Testis (tissue), 3 donors: ENCODE measurements around the gene ENTPD1. TPM values are rescaled to one million over a fixed set of nuclear protein-coding genes. Genes with fewer than 3 reads are reported as not detected.

Source experiments
- DNase-seq: peaks from one replicate; pipeline ENCODE4 v3.0.0-alpha.2; 2019
- H3K27ac ChIP-seq, 2 donors: fragments of 200-600 bp; sonication (generic); one replicate each; pipeline ENCODE4 v1.5.1; 2019
- H3K27me3 ChIP-seq: fragments of 200-600 bp; sonication (generic); one replicate; pipeline ENCODE4 v1.5.1; 2019
- H3K36me3 ChIP-seq: fragments of 200-600 bp; sonication (generic); one replicate; pipeline ENCODE4 v1.5.1; 2017; ENCODE audit warnings: low read depth; ENCODE audit errors: missing control alignments
- H3K4me1 ChIP-seq: fragments of 200-600 bp; sonication (generic); one replicate; pipeline ENCODE4 v1.5.1; 2019
- H3K4me3 ChIP-seq, 2 donors: fragments of 200-600 bp; sonication (generic); one replicate each; pipeline ENCODE4 v1.5.1; 2017 to 2019
- H3K9me3 ChIP-seq: fragments of 200-600 bp; sonication (generic); one replicate; pipeline ENCODE4 v1.5.1; 2017
- CTCF ChIP-seq, 3 experiments: fragments of 450-650 bp in 2 of 3; fragments of 200-600 bp in 1 of 3; sonication (generic) in 1 of 3; IDR thresholded peaks; one replicate each; pipeline ENCODE4 v1.5.1; 2016 to 2019; ENCODE audit warnings: antibody characterized with exemption in 3 of 3, mild to moderate bottlenecking in 2 of 3, moderate library complexity in 1 of 3
- POLR2A ChIP-seq: fragments of 450-650 bp; IDR thresholded peaks from one replicate; pipeline ENCODE4 v1.6.1; 2017; ENCODE audit warnings: antibody characterized with exemption, mild to moderate bottlenecking, moderate library complexity
- WGBS, 2 donors: methylation state at CpG; one replicate each; pipeline ENCODE4 v1.1.5; 2018; 5-methylcytosine and 5-hydroxymethylcytosine counted together
- intact Hi-C: fragments of 100-400 bp; cut with DNase I; formaldehyde crosslinking; loops from one replicate; pipeline ENCODE4 v1.15.1; 2023; ENCODE audit warnings: low total_unique reads
- polyA plus RNA-seq: library from polyadenylated mRNA; stranded (reverse); fragments of 350-450 nt; fragmentation: Illumina TruSeq; extraction: RNeasy Lipid Tissue Mini Kit (QIAGEN cat#74804); gene quantifications from one replicate; pipeline ENCODE4 v1.2.3, GENCODE V29; 2014; ENCODE audit warnings: low read depth, low replicate concordance; ENCODE audit not compliant: insufficient read depth
- total RNA-seq, 2 donors: library from RNA; depleted of rRNA; stranded (reverse); fragments of >200 nt; gene quantifications; one replicate each; pipeline ENCODE4 v1.2.3, GENCODE V29; 2016

Gene ENTPD1
- total and polyA plus RNA-seq, 3 donors from 2014 or later = 9.8 to 12.7 (median 11.3) TPM

- H3K27me3 ChIP-seq = no peaks in the 10 kb centered on the region
- 12 to 20% methylated on average over 5 of the region's 5 CpGs for WGBS, 2 donors
- peak overlapping the region; percentile 29 to 87 for H3K27ac ChIP-seq
- H3K4me1 ChIP-seq = no peaks in the 10 kb centered on the region
- H3K4me3 ChIP-seq = no peak overlapping the region
- no peaks in the 10 kb centered on the region for H3K9me3 ChIP-seq
- no peaks in the 10 kb centered on the region for H3K36me3 ChIP-seq
- intact Hi-C loops = no loop called here
- DNase-seq = no peak
- TF ChIP-seq CTCF (IDR thresholded peaks at IDR 0.05) (no peak), POLR2A (no peak)
Measured at GRCh38 chr10:95756809-95757684, 1.1 kb downstream of the ENTPD1 start.

GRCh38 chr10:95758351-95759025 lies 2.5 kb downstream of the ENTPD1 start:
- no peaks in the 10 kb centered on the region for H3K36me3 ChIP-seq
- no peak for DNase-seq
- no peaks in the 10 kb centered on the region for H3K27me3 ChIP-seq
- peak overlapping the region in 1 of 2 donors; percentile 23 for H3K27ac ChIP-seq
- TF ChIP-seq POLR2A (no peak), CTCF (IDR thresholded peaks at IDR 0.05) (no peak)
- intact Hi-C loops = no loop called here
- H3K4me1 ChIP-seq = no peaks in the 10 kb centered on the region
- 65 to 68% methylated on average over 2 of the region's 2 CpGs for WGBS, 2 donors
- no peaks in the 10 kb centered on the region for H3K9me3 ChIP-seq
- H3K4me3 ChIP-seq = no peak overlapping the region

- DNase-seq = no peak
- no peak for TF ChIP-seq CTCF (IDR thresholded peaks at IDR 0.05)
- no peak for TF ChIP-seq POLR2A
- Histone ChIP-seq H3K9me3 (no peaks in the 10 kb centered on the region), H3K4me3 (no peak overlapping the region), H3K27me3 (no peaks in the 10 kb centered on the region), H3K36me3 (no peaks in the 10 kb centered on the region), H3K27ac (peak overlapping the region in 1 of 2 donors; percentile 23), H3K4me1 (no peaks in the 10 kb centered on the region)
- intact Hi-C loops = no loop called here
- WGBS, 2 donors = 62 to 68% methylated on average over 3 of the region's 3 CpGs
Measured at GRCh38 chr10:95759233-95759826, 3.4 kb downstream of the ENTPD1 start.

- Histone ChIP-seq H3K4me3 (no peak overlapping the region), H3K27ac (no peak overlapping the region), H3K4me1 (no peaks in the 10 kb centered on the region), H3K36me3 (no peaks in the 10 kb centered on the region), H3K9me3 (no peaks in the 10 kb centered on the region), H3K27me3 (no peaks in the 10 kb centered on the region)
- TF ChIP-seq POLR2A (no peak), CTCF (IDR thresholded peaks at IDR 0.05) (no peak)
- intact Hi-C loops = no loop called here
- no peak for DNase-seq
- WGBS, 2 donors = 68 to 73% methylated on average over 3 of the region's 3 CpGs
Measured at GRCh38 chr10:95761939-95762492, 6.1 kb downstream of the ENTPD1 start.
